Memory B cell (primary cell): ENCODE measurements around the gene RPP30.
"Not testable (repeated sequence)": the region's sequence is repeated elsewhere in the genome, so short reads cannot be mapped to it uniquely, and the experiment has no call there.

ENCODE experiments used
- ATAC-seq: fragments of 150-1000 bp; cut with Tn5 transposase; 2 replicates; pipeline ENCODE4 v1.10.0; 2021; ENCODE audit warnings: low read depth, mild to moderate bottlenecking, moderate library complexity
- DNase-seq, 2 donors: peaks; one replicate each; pipeline ENCODE4 v3.0.0; 2022; ENCODE audit warnings: low spot score in 2 of 2
- H3K27ac Mint-ChIP-seq: one replicate; pipeline ENCODE4 v1.8.0; 2022; ENCODE audit warnings: mild to moderate bottlenecking, moderate library complexity, mixed read lengths
- H3K27me3 Mint-ChIP-seq: one replicate; pipeline ENCODE4 v1.8.0; 2022; ENCODE audit warnings: mixed read lengths
- H3K36me3 Mint-ChIP-seq: one replicate; pipeline ENCODE4 v1.8.0; 2022; ENCODE audit warnings: mild to moderate bottlenecking, mixed read lengths
- H3K4me1 Mint-ChIP-seq: one replicate; pipeline ENCODE4 v1.8.0; 2022; ENCODE audit warnings: mixed read lengths
- H3K4me3 Mint-ChIP-seq: one replicate; pipeline ENCODE4 v1.8.0; 2022; ENCODE audit warnings: mild to moderate bottlenecking, moderate library complexity, mixed read lengths
- H3K9me3 Mint-ChIP-seq: one replicate; pipeline ENCODE4 v1.8.0; 2022; ENCODE audit warnings: mixed read lengths

RPP30 gene

DNA sequence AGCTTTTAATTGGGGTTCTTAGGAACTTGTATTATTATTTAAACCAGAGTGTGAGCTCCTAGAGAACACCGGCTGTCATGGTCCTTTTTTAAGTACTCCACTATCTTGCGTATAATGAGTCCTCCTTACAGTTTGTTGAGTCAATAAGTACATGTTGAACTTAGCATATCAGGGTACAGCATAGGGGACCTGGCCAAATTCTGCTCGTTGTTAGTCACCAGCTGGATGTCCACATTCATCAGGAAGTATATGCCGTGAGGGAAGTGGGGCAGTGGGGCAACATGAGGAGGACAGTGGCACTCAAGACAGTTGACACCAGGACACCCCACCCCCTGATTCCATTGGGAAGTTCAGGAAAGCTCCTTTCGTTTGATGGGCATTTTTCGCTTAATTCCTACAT is 16.6 kb downstream of the RPP30 start:
- peaks cover 42% of the 10 kb centered on the region for H3K36me3 Mint-ChIP-seq

DNA sequence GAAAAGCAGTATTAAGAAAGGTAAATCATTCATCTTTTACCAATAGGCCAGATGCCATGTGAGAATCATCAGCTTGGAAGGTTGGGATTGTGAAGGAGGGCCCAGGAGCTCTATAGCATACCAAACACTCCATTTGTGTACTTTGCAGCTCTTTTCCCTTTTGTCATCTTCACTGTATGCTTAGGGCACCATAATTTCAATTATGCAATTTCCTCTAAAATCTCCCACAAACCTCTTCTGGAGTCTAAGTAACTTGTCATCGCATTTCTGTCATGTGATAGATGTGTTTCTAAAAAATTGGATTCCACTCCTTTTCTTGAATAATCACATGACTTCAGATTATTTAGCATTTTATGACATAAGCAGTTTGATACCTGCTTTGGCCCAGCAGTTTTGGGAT is 17.9 kb downstream of the RPP30 start:
- ATAC-seq (no peak), DNase-seq (no peak)
- no peaks in the 10 kb centered on the region for H3K9me3 Mint-ChIP-seq
- peaks cover 45% of the 10 kb centered on the region for H3K36me3 Mint-ChIP-seq
- no peak overlapping the region for H3K27ac Mint-ChIP-seq
- peaks cover 2% of the 10 kb centered on the region for H3K4me1 Mint-ChIP-seq
- no peak overlapping the region for H3K4me3 Mint-ChIP-seq
- H3K27me3 Mint-ChIP-seq, result no peaks in the 10 kb centered on the region

More for the DNA sequence above, 16.6 kb downstream of the RPP30 start:
- no peak for DNase-seq
- H3K4me3 Mint-ChIP-seq, result no peak overlapping the region
- ATAC-seq, result no peak
- H3K4me1 Mint-ChIP-seq, result peaks cover 2% of the 10 kb centered on the region
- no peaks in the 10 kb centered on the region for H3K27me3 Mint-ChIP-seq
- no peaks in the 10 kb centered on the region for H3K9me3 Mint-ChIP-seq
- no peak overlapping the region for H3K27ac Mint-ChIP-seq

DNA sequence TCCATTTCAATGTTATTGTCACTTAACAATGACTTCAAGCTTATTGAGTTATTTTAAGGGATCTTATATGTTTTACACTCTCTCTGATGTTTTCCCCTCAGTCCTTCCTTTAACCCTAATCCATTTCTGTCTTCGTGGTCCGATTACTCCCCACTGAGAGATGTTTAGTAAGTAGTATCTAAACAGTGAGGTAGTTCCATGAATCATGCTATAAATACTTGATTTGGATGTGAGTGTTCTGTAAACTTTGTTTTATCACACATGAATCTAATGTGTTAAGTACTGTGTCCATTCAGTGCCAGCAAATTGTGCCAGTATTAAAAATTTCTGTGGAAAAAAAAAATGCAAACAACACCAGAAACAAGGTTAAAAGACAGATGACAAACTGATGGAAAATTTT is 18.6 kb downstream of the RPP30 start:
- no peak for ATAC-seq
- DNase-seq, result no peak
- Mint-ChIP-seq H3K27me3 (no peaks in the 10 kb centered on the region), H3K36me3 (peaks cover 42% of the 10 kb centered on the region), H3K9me3 (no peaks in the 10 kb centered on the region), H3K4me1 (peaks cover 2% of the 10 kb centered on the region), H3K27ac (no peak overlapping the region), H3K4me3 (no peak overlapping the region)

DNA sequence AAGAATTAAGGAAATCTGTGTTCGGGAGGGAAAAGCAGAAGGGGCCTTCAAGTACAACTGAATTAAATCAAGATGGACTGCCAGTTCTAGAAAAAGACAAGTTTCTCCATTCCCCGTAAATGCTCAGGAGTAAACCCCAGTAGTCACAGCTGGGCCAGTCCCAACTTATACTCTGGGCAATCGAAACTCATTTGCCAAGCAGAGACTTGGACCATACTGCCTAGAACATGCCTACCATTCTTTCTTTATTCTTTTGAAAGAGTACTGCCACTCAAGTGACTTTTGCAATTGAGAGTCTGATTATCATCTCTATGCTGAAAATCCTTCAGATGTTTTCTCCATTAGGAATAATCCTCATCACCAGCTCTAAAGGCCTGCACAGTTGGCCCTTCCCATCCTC is 21.4 kb downstream of the RPP30 start:
- Mint-ChIP-seq H3K36me3 (peaks cover 37% of the 10 kb centered on the region), H3K27me3 (no peaks in the 10 kb centered on the region), H3K9me3 (no peaks in the 10 kb centered on the region), H3K27ac (no peak overlapping the region), H3K4me1 (peaks cover 2% of the 10 kb centered on the region), H3K4me3 (no peak overlapping the region)
- DNase-seq (no peak), ATAC-seq (no peak)

DNA sequence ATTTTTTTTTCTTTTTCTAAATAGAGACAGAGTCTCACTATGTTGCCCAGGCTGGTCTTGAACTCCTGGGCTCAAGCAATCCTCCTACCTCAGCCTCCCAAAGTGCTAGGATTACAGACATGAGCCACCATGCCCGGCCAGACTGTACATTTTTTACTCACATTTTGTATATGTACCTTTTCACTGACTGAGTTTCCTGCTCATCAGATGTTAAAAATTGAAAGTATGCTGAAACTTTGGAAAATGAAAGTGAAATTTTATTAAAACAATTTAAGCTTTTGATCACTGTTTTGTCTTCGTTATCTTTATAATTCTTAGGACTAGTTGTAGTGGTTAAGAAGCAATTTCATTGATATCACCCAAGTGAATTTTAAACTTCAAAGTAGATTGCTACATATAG is 25.1 kb downstream of the RPP30 start:
- ATAC-seq, H3K27me3 Mint-ChIP-seq, H3K9me3 Mint-ChIP-seq, H3K27ac Mint-ChIP-seq, H3K4me1 Mint-ChIP-seq, H3K4me3 Mint-ChIP-seq, DNase-seq: not testable (repeated sequence)
- H3K36me3 Mint-ChIP-seq, result peaks cover 30% of the 10 kb centered on the region

DNA sequence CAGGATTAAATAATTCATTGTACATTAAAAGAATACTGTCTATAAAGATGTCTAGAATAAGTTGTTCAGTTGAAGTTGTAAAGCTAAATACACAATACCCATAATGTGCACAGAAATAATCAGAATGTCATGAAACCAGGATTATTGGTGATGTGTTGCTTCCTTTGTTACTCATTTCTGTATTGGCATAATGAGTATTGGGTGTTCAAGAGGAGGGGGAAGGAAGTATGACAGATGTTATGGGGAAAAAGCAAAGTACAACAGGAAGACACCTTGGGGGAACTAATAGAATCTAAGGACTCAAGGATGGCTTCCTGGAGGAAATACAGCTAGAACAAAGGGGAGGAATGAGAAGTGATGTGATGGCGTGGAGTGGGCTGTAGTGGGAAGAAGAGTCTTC is 34.2 kb downstream of the RPP30 start:
- H3K27me3 Mint-ChIP-seq, result no peaks in the 10 kb centered on the region
- DNase-seq (no peak), ATAC-seq (no peak)
- H3K36me3 Mint-ChIP-seq, result peaks cover 14% of the 10 kb centered on the region
- H3K4me1 Mint-ChIP-seq, result no peaks in the 10 kb centered on the region
- H3K4me3 Mint-ChIP-seq, result no peak overlapping the region
- H3K9me3 Mint-ChIP-seq, result no peaks in the 10 kb centered on the region
- no peak overlapping the region for H3K27ac Mint-ChIP-seq

DNA sequence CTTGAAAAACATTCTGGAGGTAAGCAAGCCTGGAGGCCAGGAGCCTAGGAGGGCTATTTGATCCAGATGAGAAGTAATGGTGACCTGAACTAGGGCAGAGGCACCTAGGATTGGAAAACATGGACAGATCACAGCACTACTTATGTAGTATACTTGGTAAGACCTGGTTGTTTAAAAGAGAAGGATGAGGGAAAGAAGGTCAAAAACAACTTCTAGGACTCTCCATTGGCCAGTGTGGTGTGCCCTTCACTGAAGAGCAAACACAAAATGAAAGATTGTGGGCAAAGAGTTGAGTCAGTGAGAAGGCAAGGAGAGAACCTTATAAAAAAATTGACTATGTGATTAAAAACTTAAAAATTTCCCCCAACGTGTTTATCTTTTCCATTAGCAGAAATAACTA is 34.8 kb downstream of the RPP30 start:
- ATAC-seq (no peak), DNase-seq (no peak)
- Mint-ChIP-seq H3K9me3 (no peaks in the 10 kb centered on the region), H3K27me3 (no peaks in the 10 kb centered on the region), H3K4me1 (peaks cover under 1% of the 10 kb centered on the region), H3K4me3 (no peak overlapping the region), H3K27ac (no peak overlapping the region), H3K36me3 (peaks cover 12% of the 10 kb centered on the region)

DNA sequence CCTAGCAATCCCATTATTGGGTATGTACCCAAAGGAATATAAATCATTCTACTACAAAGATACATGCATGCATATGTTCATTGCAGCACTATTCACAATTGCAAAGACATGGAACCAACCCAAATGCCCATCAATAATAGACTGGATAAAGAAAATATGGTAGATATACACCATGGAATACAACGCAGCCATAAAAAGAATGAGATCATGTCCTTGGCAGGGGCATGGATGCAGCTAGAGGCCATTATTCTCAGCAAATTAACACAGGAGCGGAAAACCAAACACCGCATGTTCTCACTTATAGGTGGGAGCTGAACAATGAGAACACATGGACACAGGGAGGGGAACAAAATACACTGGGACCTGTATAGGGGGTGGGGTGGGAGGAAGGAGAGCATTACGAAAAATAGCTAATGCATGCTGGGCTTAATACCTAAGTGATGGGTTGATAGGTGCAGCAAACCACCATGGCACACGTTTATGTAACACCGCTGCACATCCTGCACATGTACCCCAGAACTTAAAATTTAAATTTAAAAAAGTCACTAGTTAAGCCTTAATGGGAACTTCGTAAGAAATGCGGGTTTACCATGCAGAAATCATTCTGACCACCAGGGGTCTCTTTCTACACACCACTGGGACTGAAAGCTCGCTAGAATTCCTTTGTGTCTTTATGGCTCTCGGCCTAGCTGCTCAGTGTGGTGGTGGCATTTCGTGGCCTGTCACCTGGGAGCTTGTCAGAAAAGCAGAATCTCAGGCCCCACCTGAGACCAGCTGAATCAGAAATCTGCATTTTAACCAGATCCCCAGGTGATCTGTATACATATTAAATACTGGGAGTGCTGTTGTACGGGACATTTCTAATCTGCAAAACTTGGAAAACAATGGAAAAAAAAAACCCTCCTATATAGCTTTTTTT is 39.6 kb downstream of the RPP30 start:
- Mint-ChIP-seq H3K4me3 (no peak overlapping the region), H3K9me3 (no peaks in the 10 kb centered on the region), H3K4me1 (peaks cover 4% of the 10 kb centered on the region), H3K27me3 (peaks cover 2% of the 10 kb centered on the region), H3K27ac (no peak overlapping the region), H3K36me3 (no peaks in the 10 kb centered on the region)
- peak; percentile 52 to 54 for DNase-seq
- peak; percentile 79 for ATAC-seq

DNA sequence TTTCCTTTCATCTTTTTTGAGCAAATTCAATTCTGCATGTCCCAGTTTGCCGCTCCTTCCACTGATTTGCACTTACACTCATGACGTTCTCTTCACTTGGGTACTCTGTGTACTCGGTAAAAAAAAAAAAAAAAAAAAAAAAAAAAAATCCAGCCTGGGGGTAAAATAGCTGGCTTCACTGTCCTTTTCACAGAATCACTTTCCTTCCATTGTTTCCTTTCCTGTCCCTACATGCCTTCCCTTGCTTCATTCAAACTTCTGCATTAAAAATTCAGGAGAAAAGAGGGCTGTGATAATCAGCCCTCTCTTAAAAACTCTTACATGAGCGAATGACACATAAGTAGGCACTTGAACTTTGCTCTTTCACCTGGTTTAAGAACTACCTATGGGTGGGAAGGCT is 40.4 kb downstream of the RPP30 start:
- ATAC-seq (no peak), DNase-seq (no peak)
- no peak overlapping the region for H3K27ac Mint-ChIP-seq
- H3K27me3 Mint-ChIP-seq, result peaks cover 2% of the 10 kb centered on the region
- no peaks in the 10 kb centered on the region for H3K36me3 Mint-ChIP-seq
- H3K4me1 Mint-ChIP-seq, result peaks cover 4% of the 10 kb centered on the region
- H3K4me3 Mint-ChIP-seq, result no peak overlapping the region
- H3K9me3 Mint-ChIP-seq, result no peaks in the 10 kb centered on the region

DNA sequence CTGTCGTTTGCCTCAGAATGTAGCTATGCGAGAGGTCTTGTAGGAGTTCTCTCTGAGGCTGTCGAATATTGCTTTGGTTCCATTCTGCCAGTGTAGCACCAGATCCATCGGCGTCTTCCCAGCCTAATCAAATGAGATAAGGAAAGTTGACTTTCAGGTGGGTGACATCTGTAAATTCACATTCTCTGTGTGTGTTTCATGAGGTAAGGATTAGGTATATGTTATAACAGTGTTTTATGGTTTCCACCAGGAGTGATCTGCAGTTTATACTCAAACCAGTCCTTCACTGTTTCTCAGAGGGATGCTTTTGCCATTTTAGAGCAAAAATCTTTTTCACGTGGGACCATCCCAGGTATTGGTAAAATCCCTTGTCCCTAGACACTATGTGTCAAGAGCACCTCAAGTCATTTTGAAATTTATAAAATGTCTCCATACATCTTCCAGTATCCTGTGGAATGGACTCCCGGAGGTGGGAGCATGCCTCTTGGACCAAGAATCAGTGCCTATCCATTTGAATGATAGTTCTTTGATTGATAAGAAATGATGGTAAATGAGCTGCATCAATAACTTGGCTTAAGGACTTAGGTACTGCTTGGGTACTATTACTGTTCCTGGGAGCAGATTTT is 41.2 kb downstream of the RPP30 start:
- H3K4me1 Mint-ChIP-seq, result peaks cover 5% of the 10 kb centered on the region
- H3K36me3 Mint-ChIP-seq, result no peaks in the 10 kb centered on the region
- ATAC-seq (no peak), DNase-seq (no peak)
- no peaks in the 10 kb centered on the region for H3K9me3 Mint-ChIP-seq
- peaks cover 2% of the 10 kb centered on the region for H3K27me3 Mint-ChIP-seq
- H3K27ac Mint-ChIP-seq, result no peak overlapping the region
- H3K4me3 Mint-ChIP-seq, result no peak overlapping the region

DNA sequence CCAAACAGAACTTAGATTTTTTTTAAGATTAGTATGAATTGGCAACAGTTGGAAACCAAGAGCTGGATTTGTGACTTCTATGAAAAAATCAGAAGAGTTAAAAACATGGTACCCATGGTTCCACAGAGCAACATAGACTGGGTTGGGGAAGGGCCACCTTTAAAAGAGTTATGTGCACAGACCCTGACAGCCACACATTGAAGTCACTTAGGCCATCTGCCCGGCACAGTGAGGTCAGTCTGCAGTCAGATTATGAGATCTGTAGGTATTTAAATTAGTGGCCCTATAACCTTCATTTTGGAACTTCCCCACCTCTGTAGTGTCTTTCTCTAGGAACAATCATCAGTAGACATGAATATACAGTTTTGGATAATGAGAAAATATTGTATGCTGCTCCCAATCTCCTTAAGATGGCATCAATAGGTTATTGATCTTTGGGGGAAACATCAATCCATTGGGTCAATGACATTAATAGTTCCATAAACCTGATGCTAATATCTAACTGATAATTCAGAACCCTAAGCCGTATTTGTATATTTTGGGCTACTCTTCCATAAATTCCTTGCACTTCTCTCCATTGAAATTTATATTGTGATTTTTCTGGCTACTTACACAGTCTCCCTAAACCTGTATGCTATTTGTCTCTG is 42.1 kb downstream of the RPP30 start:
- H3K27me3 Mint-ChIP-seq, result peaks cover 2% of the 10 kb centered on the region
- no peaks in the 10 kb centered on the region for H3K36me3 Mint-ChIP-seq
- DNase-seq (no peak), ATAC-seq (no peak)
- peaks cover 6% of the 10 kb centered on the region for H3K4me1 Mint-ChIP-seq
- H3K27ac Mint-ChIP-seq, result no peak overlapping the region
- H3K4me3 Mint-ChIP-seq, result no peak overlapping the region
- no peaks in the 10 kb centered on the region for H3K9me3 Mint-ChIP-seq

DNA sequence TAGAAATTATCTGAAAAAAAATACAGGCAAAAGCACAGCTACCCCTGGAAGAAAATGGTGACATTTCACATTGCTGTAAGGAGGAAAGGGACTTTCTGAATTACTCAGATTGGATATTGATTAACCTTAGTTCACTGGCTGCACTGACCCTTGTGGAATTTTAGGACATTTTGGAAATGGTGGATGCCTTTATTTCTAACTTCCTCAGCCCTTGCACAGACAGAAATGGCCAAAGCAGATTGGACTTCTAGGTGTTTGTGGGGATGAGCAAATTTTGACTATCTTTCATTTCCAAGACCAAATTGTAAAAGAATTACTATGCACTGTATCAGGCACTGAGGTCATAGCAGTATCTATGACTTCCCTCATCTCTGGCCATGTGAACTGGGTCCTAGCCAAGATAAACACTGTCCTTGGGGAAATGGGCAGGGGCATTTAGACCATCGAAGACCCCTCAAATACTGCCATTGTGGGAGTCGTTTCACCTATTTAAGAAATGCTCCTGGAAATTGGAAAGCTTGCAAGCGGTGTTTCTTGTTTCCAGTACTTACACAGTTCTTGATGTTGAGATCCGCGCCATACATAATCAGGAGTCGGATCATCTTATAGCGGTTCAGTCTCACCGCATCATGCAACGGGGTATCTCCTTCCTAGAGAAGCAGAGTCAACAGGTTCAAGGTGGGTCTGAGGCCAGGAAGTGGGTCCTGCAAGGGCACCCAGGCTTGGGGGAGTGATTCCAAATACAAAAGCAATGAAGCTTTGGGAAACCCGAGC is 43.4 kb downstream of the RPP30 start:
- Mint-ChIP-seq H3K4me3 (no peak overlapping the region), H3K9me3 (no peaks in the 10 kb centered on the region), H3K27me3 (peaks cover 2% of the 10 kb centered on the region), H3K27ac (no peak overlapping the region), H3K4me1 (peaks cover 6% of the 10 kb centered on the region), H3K36me3 (no peaks in the 10 kb centered on the region)
- ATAC-seq, result no peak
- DNase-seq, result no peak

DNA sequence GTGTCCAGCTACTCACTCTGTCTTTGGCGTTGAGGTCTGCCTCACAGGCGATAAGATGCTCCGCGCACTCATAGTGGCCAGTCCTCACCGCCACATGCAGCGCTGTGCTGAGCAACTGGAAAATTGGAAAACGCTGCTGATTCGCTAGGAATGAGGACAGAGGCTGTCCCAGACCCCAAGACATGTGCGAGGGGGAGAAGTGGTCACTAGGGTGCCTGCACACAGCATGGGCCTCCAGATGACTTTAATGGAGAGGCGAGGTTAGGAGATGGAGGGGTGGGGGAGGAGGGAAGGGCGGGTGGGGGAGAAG is 43.9 kb downstream of the RPP30 start:
- H3K4me1 Mint-ChIP-seq, result peaks cover 6% of the 10 kb centered on the region
- no peak overlapping the region for H3K4me3 Mint-ChIP-seq
- H3K27ac Mint-ChIP-seq, result no peak overlapping the region
- peaks cover 2% of the 10 kb centered on the region for H3K27me3 Mint-ChIP-seq
- DNase-seq (no peak), ATAC-seq (no peak)
- H3K9me3 Mint-ChIP-seq, result no peaks in the 10 kb centered on the region
- no peaks in the 10 kb centered on the region for H3K36me3 Mint-ChIP-seq
